ENCODE results near the gene TRIM63. TPM values are rescaled to one million over a fixed set of nuclear protein-coding genes. Genes with fewer than 3 reads are reported as not detected.

The TRIM63 gene
- total RNA-seq, 1 experiment from 2014 or later, result not detected

DNA sequence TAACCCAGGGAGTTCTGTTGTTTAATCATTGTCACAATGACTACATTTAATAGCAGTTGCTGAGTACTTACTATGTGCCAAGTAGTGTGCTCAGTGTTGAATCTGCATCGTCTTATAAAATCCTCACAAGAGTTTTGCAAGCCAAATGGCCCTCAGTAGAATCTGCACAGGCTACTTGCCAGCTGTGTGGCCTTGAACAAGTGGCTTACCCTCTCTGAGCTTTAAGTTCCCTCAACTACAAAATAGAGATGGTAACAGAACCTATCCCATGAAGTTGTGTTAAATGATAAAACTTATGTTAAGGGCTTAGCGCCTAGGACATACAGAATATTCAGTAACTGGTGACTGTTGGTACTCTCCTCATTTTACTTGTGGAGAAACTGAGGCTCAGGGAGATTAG lies 12.4 kb downstream of the TRIM63 start:
- Mint-ChIP-seq H3K27ac (no peak overlapping the region), H3K9me3 (no peaks in the 10 kb centered on the region), H3K4me3 (no peak overlapping the region), H3K4me1 (0 out of 4 replicates have a peak, but pooled peaks cover 0 to 2% of the 10 kb centered on the region in 2 experiments), H3K36me3 (ENCODE audit: insufficient read depth in 1 of 3, low read depth in 3 of 3) (no peaks in the 10 kb centered on the region), H3K27me3 (ENCODE audit: low read depth) (peaks cover 82% of the 10 kb centered on the region)
- no peak overlapping the region for H3K56ac ChIP-seq (ENCODE audit: insufficient read length, low read depth, low read length)
- no peaks in the 10 kb centered on the region for H3K23me2 ChIP-seq (ENCODE audit: insufficient read length, low read depth, low read length, poor library complexity, severe bottlenecking)
- H4K20me1 ChIP-seq (ENCODE audit: control insufficient read depth, insufficient read depth, insufficient read length), result no peaks in the 10 kb centered on the region
- H3K9me3 ChIP-seq (ENCODE audit: control insufficient read depth, low read depth, low read length), result no peaks in the 10 kb centered on the region
- H2AFZ ChIP-seq (ENCODE audit: low read length), result no peak overlapping the region
- H2AK5ac ChIP-seq (ENCODE audit: insufficient read length, low read length), result no peak overlapping the region
- H4K91ac ChIP-seq (ENCODE audit: insufficient read length, low read depth, low read length), result no peak overlapping the region
- H2BK20ac ChIP-seq (ENCODE audit: low read depth, low read length, poor library complexity, severe bottlenecking), result no peak overlapping the region
- DNase-seq, result no peak
- no peak overlapping the region for H4K8ac ChIP-seq (replicated peaks; ENCODE audit: insufficient read length, low read depth, low read length)
- no peak overlapping the region for H2BK5ac ChIP-seq (ENCODE audit: insufficient read length, low read length)
- TF ChIP-seq, protein P1, sequence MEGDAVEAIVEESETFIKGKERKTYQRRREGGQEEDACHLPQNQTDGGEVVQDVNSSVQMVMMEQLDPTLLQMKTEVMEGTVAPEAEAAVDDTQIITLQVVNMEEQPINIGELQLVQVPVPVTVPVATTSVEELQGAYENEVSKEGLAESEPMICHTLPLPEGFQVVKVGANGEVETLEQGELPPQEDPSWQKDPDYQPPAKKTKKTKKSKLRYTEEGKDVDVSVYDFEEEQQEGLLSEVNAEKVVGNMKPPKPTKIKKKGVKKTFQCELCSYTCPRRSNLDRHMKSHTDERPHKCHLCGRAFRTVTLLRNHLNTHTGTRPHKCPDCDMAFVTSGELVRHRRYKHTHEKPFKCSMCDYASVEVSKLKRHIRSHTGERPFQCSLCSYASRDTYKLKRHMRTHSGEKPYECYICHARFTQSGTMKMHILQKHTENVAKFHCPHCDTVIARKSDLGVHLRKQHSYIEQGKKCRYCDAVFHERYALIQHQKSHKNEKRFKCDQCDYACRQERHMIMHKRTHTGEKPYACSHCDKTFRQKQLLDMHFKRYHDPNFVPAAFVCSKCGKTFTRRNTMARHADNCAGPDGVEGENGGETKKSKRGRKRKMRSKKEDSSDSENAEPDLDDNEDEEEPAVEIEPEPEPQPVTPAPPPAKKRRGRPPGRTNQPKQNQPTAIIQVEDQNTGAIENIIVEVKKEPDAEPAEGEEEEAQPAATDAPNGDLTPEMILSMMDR (conservative IDR thresholded peaks at IDR 0.05), result no peak
- no peak overlapping the region for H3T11ph ChIP-seq (ENCODE audit: low read length)
- no CpG with 5 or more reads among the region's 2 CpGs for WGBS (ENCODE audit: extremely low coverage, insufficient read length, low lambda C conversion rate)
- H3K27ac ChIP-seq (ENCODE audit: insufficient read length, low read depth, low read length), result no peak overlapping the region
- no peaks in the 10 kb centered on the region for H3K4me1 ChIP-seq (ENCODE audit: insufficient read depth, low read length)
- H2BK15ac ChIP-seq (ENCODE audit: low read depth, low read length), result no peak overlapping the region
- no peak overlapping the region for H3K9ac ChIP-seq (ENCODE audit: extremely low read depth, insufficient read length, low read length)
- H3K14ac ChIP-seq (ENCODE audit: insufficient read depth, low read length), result no peak overlapping the region
- H4K5ac ChIP-seq (ENCODE audit: insufficient read length, low read depth, low read length), result no peak overlapping the region
- no peak overlapping the region for H3K18ac ChIP-seq (ENCODE audit: insufficient read length, low read depth, low read length)
- no peaks in the 10 kb centered on the region for H3K79me2 ChIP-seq (ENCODE audit: insufficient read depth, low read length)
- H3K27me3 ChIP-seq (ENCODE audit: insufficient read depth, low read length), result no peaks in the 10 kb centered on the region; the same call in 1 of the 2 replicates
- H3K4me2 ChIP-seq (ENCODE audit: insufficient read depth, insufficient read length, low read length), result no peak overlapping the region
- H2BK120ac ChIP-seq (ENCODE audit: low read depth, low read length, poor library complexity, severe bottlenecking), result no peak overlapping the region
- no peak overlapping the region for H3K23ac ChIP-seq (ENCODE audit: insufficient read length, low read depth, low read length)
- H2BK12ac ChIP-seq (ENCODE audit: insufficient read length, low read depth, low read length), result no peak overlapping the region
- H3K4ac ChIP-seq (ENCODE audit: low read depth, low read length), result no peak overlapping the region
- H3K79me1 ChIP-seq (ENCODE audit: insufficient read depth, low read depth, low read length, poor library complexity, severe bottlenecking), result no peaks in the 10 kb centered on the region
